Endothelial cell of umbilical vein (primary cell): ENCODE measurements around the gene OPA1.

ENCODE experiments used
- CTCF ChIP-seq, 2 donors: IDR thresholded peaks; 1 replicate in 1 of 2; 2 replicates in 1 of 2; pipeline ENCODE4 v1.5.1; 2011; ENCODE audit warnings: low read length in 2 of 2, mild to moderate bottlenecking in 2 of 2, moderate library complexity in 2 of 2, control low read depth in 1 of 2, inconsistent platforms in 1 of 2, low read depth in 1 of 2; ENCODE audit not compliant: insufficient read depth in 1 of 2; ENCODE audit errors: extremely low read depth in 1 of 2
- EZH2 ChIP-seq: IDR thresholded peaks from 2 replicates; pipeline ENCODE4 v1.6.1; 2012; ENCODE audit warnings: borderline replicate concordance, low read depth, mild to moderate bottlenecking, moderate library complexity, low read length, inconsistent platforms; ENCODE audit not compliant: severe bottlenecking
- FOS ChIP-seq: IDR thresholded peaks from 2 replicates; pipeline ENCODE4 v1.6.1; 2011; ENCODE audit warnings: mild to moderate bottlenecking, low read length, moderate library complexity, borderline replicate concordance; ENCODE audit not compliant: insufficient read depth
- GATA2 ChIP-seq: IDR thresholded peaks from 2 replicates; pipeline ENCODE4 v1.7.0; 2011; ENCODE audit warnings: low read depth, mild to moderate bottlenecking, moderate library complexity, mixed read lengths, low read length; ENCODE audit not compliant: insufficient read length, insufficient read depth
- JUN ChIP-seq: IDR thresholded peaks from 2 replicates; pipeline ENCODE4 v1.6.1; 2011; ENCODE audit warnings: borderline replicate concordance, low read depth; ENCODE audit not compliant: insufficient read length, insufficient read depth
- MAX ChIP-seq: IDR thresholded peaks from 2 replicates; pipeline ENCODE4 v1.6.1; 2011; ENCODE audit not compliant: insufficient read depth, insufficient read length
- MYC ChIP-seq: IDR thresholded peaks from one replicate; pipeline ENCODE4 v1.6.1; 2011; ENCODE audit warnings: mild to moderate bottlenecking, low read depth, low read length
- POLR2A ChIP-seq: IDR thresholded peaks from 2 replicates; pipeline ENCODE4 v1.6.1; 2012; ENCODE audit warnings: low read depth, mild to moderate bottlenecking, control low read depth, low read length
- POLR2AphosphoS5 ChIP-seq: IDR thresholded peaks from 2 replicates; pipeline ENCODE4 v1.6.1; 2012; ENCODE audit warnings: low read depth, mild to moderate bottlenecking, control low read depth, low read length, moderate library complexity; ENCODE audit not compliant: insufficient read depth

GRCh38 chr3:193702967-193703366 lies 110.0 kb downstream of the OPA1 start:
- TF ChIP-seq CTCF (IDR thresholded peaks at IDR 0.05; ENCODE audit: extremely low read depth in 1 of 2, insufficient read depth in 1 of 2, low read depth in 1 of 2, low read length in 2 of 2): no peak
- TF ChIP-seq MYC: no peak
- TF ChIP-seq POLR2AphosphoS5: no peak
- TF ChIP-seq EZH2: no peak
- TF ChIP-seq MAX: no peak
- no peak for TF ChIP-seq POLR2A
- no peak for TF ChIP-seq GATA2
- TF ChIP-seq FOS: no peak
- no peak for TF ChIP-seq JUN
